B cell (primary cell): ENCODE measurements around the gene CBX4. TPM values are rescaled to one million over a fixed set of nuclear protein-coding genes. Genes with fewer than 3 reads are reported as not detected.

Source experiments
- ATAC-seq: fragments of 200-7000 bp; cut with Tn5 transposase; one replicate; pipeline ENCODE4 v1.10.0; 2021; ENCODE audit warnings: low read depth, mild to moderate bottlenecking, moderate number of reproducible peaks, moderate library complexity
- CTCF ChIA-PET: fragments of 350-600 bp; sonication (Branson Sonifier 250); formaldehyde crosslinking; loops from one replicate; lab custom pipeline; 2021; ENCODE audit warnings: antibody characterized with exemption, inconsistent platforms; lab: Charles Lee
- POLR2A ChIA-PET: fragments of 350-600 bp; sonication (Branson Sonifier 250); formaldehyde crosslinking; loops from one replicate; lab custom pipeline; 2021; ENCODE audit warnings: antibody characterized with exemption; lab: Charles Lee
- DNase-seq: peaks from one replicate; pipeline ENCODE4 v3.0.0; 2013
- H2AFZ ChIP-seq: 2 replicates; pipeline ENCODE4 v1.6.1; 2012; ENCODE audit warnings: mild to moderate bottlenecking, low read depth, low read length; ENCODE audit not compliant: insufficient read depth, poor library complexity, severe bottlenecking
- H3K27ac ChIP-seq, 2 donors: 1 replicate in 1 of 2; 2 replicates in 1 of 2; pipeline ENCODE4 v1.5.1; 2012 to 2013; ENCODE audit warnings: low read length in 2 of 2, mild to moderate bottlenecking in 2 of 2, moderate library complexity in 1 of 2
- H3K27me3 ChIP-seq, 4 experiments: fragments of 200-600 bp in 1 of 4; sonication (generic) in 1 of 4; replicated peaks in 1 of 4; 1 replicate in 2 of 4; 2 replicates in 2 of 4; pipeline versions ENCODE4 v1.6.1 to v1.7.0; 2013 to 2016; ENCODE audit warnings: low read length in 3 of 4, mild to moderate bottlenecking in 2 of 4, mixed read lengths in 1 of 4, moderate library complexity in 1 of 4; ENCODE audit not compliant: insufficient read depth in 4 of 4, control insufficient read depth in 3 of 4; ENCODE audit errors: control extremely low read depth in 1 of 4
- H3K36me3 ChIP-seq, 2 experiments: replicated peaks in 1 of 2; 1 replicate in 1 of 2; 2 replicates in 1 of 2; pipeline versions ENCODE4 v1.6.1 to v1.7.1; 2013; ENCODE audit warnings: low read length in 1 of 2; ENCODE audit not compliant: insufficient read depth in 2 of 2, control insufficient read depth in 1 of 2; ENCODE audit errors: control extremely low read depth in 1 of 2, extremely low read depth in 1 of 2
- H3K4me1 ChIP-seq, 2 donors: fragments of 200-600 bp in 1 of 2; sonication (generic) in 1 of 2; 1 replicate in 1 of 2; 2 replicates in 1 of 2; pipeline versions ENCODE4 v1.5.1 to v1.6.1; 2013 to 2017; ENCODE audit warnings: low read length in 2 of 2; ENCODE audit not compliant: control insufficient read depth in 2 of 2, insufficient read depth in 2 of 2
- H3K4me2 ChIP-seq: replicated peaks from 2 replicates; pipeline ENCODE3; 2012; ENCODE audit warnings: mild to moderate bottlenecking, low read depth, low read length; ENCODE audit not compliant: poor library complexity, severe bottlenecking
- H3K4me3 ChIP-seq, 5 experiments: fragments of 200-600 bp in 1 of 5; sonication (generic) in 1 of 5; 1 replicate in 3 of 5; 2 replicates in 2 of 5; pipeline versions ENCODE4 v1.5.1 to v1.7.0; 2011 to 2016; ENCODE audit warnings: low read length in 4 of 5, mild to moderate bottlenecking in 4 of 5, low read depth in 2 of 5, control low read depth in 1 of 5, moderate library complexity in 1 of 5; ENCODE audit not compliant: insufficient read depth in 1 of 5; ENCODE audit errors: control extremely low read depth in 1 of 5, extremely low read depth in 1 of 5
- H3K79me2 ChIP-seq: fragments of 200-600 bp; sonication (generic); one replicate; pipeline ENCODE4 v1.6.0; 2016; ENCODE audit warnings: low read length; ENCODE audit not compliant: control insufficient read depth, insufficient read depth
- H3K9ac ChIP-seq: fragments of 200-600 bp; sonication (generic); 2 replicates; pipeline ENCODE4 v1.6.1; 2017; ENCODE audit warnings: mild to moderate bottlenecking, low read length, moderate library complexity
- H3K9me3 ChIP-seq, 3 donors: one replicate each; pipeline versions ENCODE4 v1.6.1 to v1.7.1; 2013; ENCODE audit warnings: low read length in 2 of 3; ENCODE audit not compliant: control insufficient read depth in 2 of 3, insufficient read depth in 1 of 3; ENCODE audit errors: control extremely low read depth in 1 of 3
- H4K20me1 ChIP-seq: 2 replicates; pipeline ENCODE4 v1.6.0; 2012; ENCODE audit warnings: mild to moderate bottlenecking, low read length; ENCODE audit not compliant: insufficient read depth, control insufficient read depth, poor library complexity, severe bottlenecking
- H3K27ac Mint-ChIP-seq: one replicate; pipeline ENCODE4 v1.8.0; 2021; ENCODE audit warnings: mixed read lengths
- H3K27me3 Mint-ChIP-seq: one replicate; pipeline ENCODE4 v1.8.0; 2021; ENCODE audit warnings: mixed read lengths
- H3K4me1 Mint-ChIP-seq: one replicate; pipeline ENCODE4 v1.8.0; 2021; ENCODE audit warnings: mixed read lengths
- H3K4me3 Mint-ChIP-seq: one replicate; pipeline ENCODE4 v1.8.0; 2021; ENCODE audit warnings: mixed read lengths
- H3K9me3 Mint-ChIP-seq: one replicate; pipeline ENCODE4 v1.8.0; 2022; ENCODE audit warnings: mixed read lengths; ENCODE audit not compliant: insufficient read depth
- CTCF ChIP-seq: fragments of 200-600 bp; IDR thresholded peaks from one replicate; pipeline ENCODE4 v1.8.0; 2022; ENCODE audit warnings: antibody characterized with exemption, mild to moderate bottlenecking
- EZH2 ChIP-seq: IDR thresholded peaks from 2 replicates; pipeline ENCODE4 v1.6.1; 2012; ENCODE audit warnings: borderline replicate concordance, low read depth, mild to moderate bottlenecking, moderate library complexity, low read length; ENCODE audit not compliant: insufficient read depth, poor library complexity, severe bottlenecking
- WGBS: methylation state at CpG from one replicate; pipeline ENCODE4 v1.1.5; 2013; ENCODE audit warnings: missing lambda C conversion rate; ENCODE audit not compliant: insufficient coverage; 5-methylcytosine and 5-hydroxymethylcytosine counted together
- intact Hi-C: fragments of 100-400 bp; cut with micrococcal nuclease; formaldehyde crosslinking; loops from one replicate; pipeline ENCODE4 v1.10.0; 2022
- polyA plus RNA-seq: library from polyadenylated mRNA; depleted of rRNA; stranded (reverse); fragments of >200 nt; gene quantifications from 2 replicates; pipeline ENCODE4 v1.2.3, GENCODE V29; 2012
- total RNA-seq, 2 donors: library from RNA; stranded (reverse); fragments of 120-200 nt in 1 of 2; gene quantifications; 1 replicate in 1 of 2; 2 replicates in 1 of 2; pipeline versions ENCODE4 v1.2.3 to v1.2.4, GENCODE V29; 2013 to 2022

Gene CBX4
- total and polyA plus RNA-seq, 2 donors (not counting 1 experiment from before 2014, with no cell fraction given), result 81.9 to 115 TPM

GRCh38 chr17:79808763-79809529 is 30.3 kb downstream of the CBX4 start:
- ChIA-PET POLR2A (interaction anchor here (0.7 to 2.8 kb wide), 3 partner anchors 10 to 31 kb away, joined by 3 to 9 read pairs (median 4); partner anchors contain the start of gene CBX8), CTCF (interaction anchor here (0.7 to 2.0 kb wide), 7 partner anchors 10 to 162 kb away, joined by 3 to 7 read pairs (median 3); no protein-coding TSS in a partner anchor)
- H3K79me2 ChIP-seq, result no peaks in the 10 kb centered on the region
- H3K27ac ChIP-seq, result no peak overlapping the region
- peaks cover 31% of the 10 kb centered on the region for H3K4me1 Mint-ChIP-seq
- DNase-seq (peak; percentile 56), ATAC-seq (no peak)
- H3K27me3 Mint-ChIP-seq, result peaks cover 58% of the 10 kb centered on the region
- peaks cover 0 to 90% (median 74%) of the 10 kb centered on the region in 4 experiments for H3K27me3 ChIP-seq
- H3K4me1 ChIP-seq, result peaks cover 42 to 73% of the 10 kb centered on the region in 2 donors
- no peaks in the 10 kb centered on the region for H3K36me3 ChIP-seq
- H3K9me3 Mint-ChIP-seq, result peaks cover 3% of the 10 kb centered on the region
- H4K20me1 ChIP-seq, result peaks cover 54% of the 10 kb centered on the region
- H2AFZ ChIP-seq, result no peak overlapping the region
- peak overlapping the region; percentile 67 for H3K27ac Mint-ChIP-seq
- intact Hi-C loops, result no loop called here
- TF ChIP-seq CTCF, result no peak
- TF ChIP-seq EZH2, result no peak
- H3K4me3 ChIP-seq, result no peak overlapping the region
- no peak overlapping the region for H3K9ac ChIP-seq
- H3K9me3 ChIP-seq, result peaks cover 0 to 83% (median 2%) of the 10 kb centered on the region in 3 donors
- H3K4me2 ChIP-seq, result no peak overlapping the region
- 9% methylated on average over 19 of the region's 20 CpGs for WGBS
- H3K4me3 Mint-ChIP-seq, result no peak overlapping the region
